ENCODE data around the gene ACKR2. TPM values are rescaled to one million over a fixed set of nuclear protein-coding genes. Genes with fewer than 3 reads are reported as not detected.

The ACKR2 gene
- polyA plus RNA-seq, 1 donor from 2014 or later: not detected

DNA sequence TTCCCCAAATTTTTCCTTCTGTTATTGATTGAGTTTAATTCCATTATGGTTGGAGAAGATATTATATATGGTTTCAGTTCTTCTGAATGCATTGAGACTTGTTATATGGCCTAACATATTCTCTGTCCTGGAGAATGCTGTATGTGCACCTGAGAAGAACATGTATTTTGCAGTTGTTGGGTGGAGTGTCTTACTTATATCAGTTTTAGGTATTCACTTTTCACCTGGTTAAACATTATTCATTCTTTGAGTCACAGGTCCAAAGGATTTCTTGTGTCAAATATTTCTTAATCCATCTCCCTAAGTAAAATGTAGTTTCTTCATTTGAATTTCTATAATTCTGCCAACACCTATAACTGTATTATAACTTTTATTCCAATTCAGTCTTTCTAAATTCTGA lies 17.8 kb downstream of the ACKR2 start:
- Histone ChIP-seq H3K9me2 (ENCODE audit: insufficient read depth, low read length) (no peaks in the 10 kb centered on the region), H4K20me1 (ENCODE audit: insufficient read depth) (no peaks in the 10 kb centered on the region), H3K9me3 (ENCODE audit: low read length) (no peaks in the 10 kb centered on the region), H2AFZ (ENCODE audit: low read depth, low read length) (no peak overlapping the region), H3F3A (ENCODE audit: insufficient read depth, low read length, poor library complexity, severe bottlenecking) (no peaks in the 10 kb centered on the region), H3K9ac (ENCODE audit: low read length) (no peak overlapping the region), H3K27ac (ENCODE audit: low read length) (no peak overlapping the region), H3K4me2 (ENCODE audit: low read length) (no peak overlapping the region), H3K4me3 (ENCODE audit: low read length) (no peak overlapping the region), H3K27me3 (ENCODE audit: insufficient read depth, low read depth, low read length) (no peaks in the 10 kb centered on the region), H3K36me3 (ENCODE audit: insufficient read depth, low read length) (no peaks in the 10 kb centered on the region), H3K79me2 (replicated peaks; ENCODE audit: insufficient read depth, low read length) (no peaks in the 10 kb centered on the region)
- TF ChIP-seq MXI1 (conservative IDR thresholded peaks at IDR 0.05; ENCODE audit: poor library complexity, severe bottlenecking) (no peak), POLR2AphosphoS5 (IDR thresholded peaks at IDR 0.05) (no peak), CTCF (IDR thresholded peaks at IDR 0.05; ENCODE audit: poor library complexity, severe bottlenecking) (no peak), TAF1 (IDR thresholded peaks at IDR 0.05; ENCODE audit: low read depth) (no peak), SMC3 (conservative IDR thresholded peaks at IDR 0.05; ENCODE audit: poor library complexity) (no peak), REST (IDR thresholded peaks at IDR 0.05; ENCODE audit: borderline replicate concordance) (no peak), RAD21 (conservative IDR thresholded peaks at IDR 0.05) (no peak), EZH2 (IDR thresholded peaks at IDR 0.05; ENCODE audit: borderline replicate concordance, insufficient read depth, low read length, poor library complexity, severe bottlenecking) (no peak), EP300 (conservative IDR thresholded peaks at IDR 0.05; ENCODE audit: poor library complexity, severe bottlenecking) (no peak)

DNA sequence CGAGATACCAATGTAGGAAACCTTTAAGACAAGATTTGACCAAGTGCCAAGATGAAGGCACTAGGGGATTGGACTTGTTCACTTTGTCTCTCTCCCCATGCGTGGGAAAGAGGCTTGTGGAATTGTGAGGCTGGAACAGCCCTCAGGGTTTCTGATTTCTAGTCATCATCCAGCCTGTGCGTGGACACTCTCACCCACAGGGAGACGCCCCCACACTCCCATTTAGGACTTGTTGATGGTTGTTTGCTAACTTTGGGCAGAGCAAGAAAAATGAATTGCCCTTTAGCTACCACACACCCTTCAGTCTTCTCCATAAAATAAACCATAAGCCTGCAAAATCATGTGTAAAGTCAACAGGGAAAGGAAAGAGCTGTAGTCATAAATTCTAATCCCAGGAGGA lies 18.4 kb downstream of the ACKR2 start:
- no peaks in the 10 kb centered on the region for H3F3A ChIP-seq (ENCODE audit: insufficient read depth, low read length, poor library complexity, severe bottlenecking)
- no peak overlapping the region for H2AFZ ChIP-seq (ENCODE audit: low read depth, low read length)
- H3K9ac ChIP-seq (ENCODE audit: low read length): no peak overlapping the region
- H3K9me2 ChIP-seq (ENCODE audit: insufficient read depth, low read length): no peaks in the 10 kb centered on the region
- H3K27ac ChIP-seq (ENCODE audit: low read length): no peak overlapping the region
- no peak for TF ChIP-seq MXI1 (conservative IDR thresholded peaks at IDR 0.05; ENCODE audit: poor library complexity, severe bottlenecking)
- no peak for TF ChIP-seq REST (IDR thresholded peaks at IDR 0.05; ENCODE audit: borderline replicate concordance)
- no peak for TF ChIP-seq EZH2 (IDR thresholded peaks at IDR 0.05; ENCODE audit: borderline replicate concordance, insufficient read depth, low read length, poor library complexity, severe bottlenecking)
- TF ChIP-seq POLR2AphosphoS5 (IDR thresholded peaks at IDR 0.05): no peak
- TF ChIP-seq EP300 (conservative IDR thresholded peaks at IDR 0.05; ENCODE audit: poor library complexity, severe bottlenecking): no peak
- no peak for TF ChIP-seq RAD21 (conservative IDR thresholded peaks at IDR 0.05)
- no peak for TF ChIP-seq TAF1 (IDR thresholded peaks at IDR 0.05; ENCODE audit: low read depth)
- TF ChIP-seq CTCF (IDR thresholded peaks at IDR 0.05; ENCODE audit: poor library complexity, severe bottlenecking): no peak
- no peak for TF ChIP-seq SMC3 (conservative IDR thresholded peaks at IDR 0.05; ENCODE audit: poor library complexity)
- no peaks in the 10 kb centered on the region for H3K27me3 ChIP-seq (ENCODE audit: insufficient read depth, low read depth, low read length)
- no peaks in the 10 kb centered on the region for H3K36me3 ChIP-seq (ENCODE audit: insufficient read depth, low read length)
- no peak overlapping the region for H3K4me3 ChIP-seq (ENCODE audit: low read length)
- H4K20me1 ChIP-seq (ENCODE audit: insufficient read depth): no peaks in the 10 kb centered on the region
- no peaks in the 10 kb centered on the region for H3K9me3 ChIP-seq (ENCODE audit: low read length)
- H3K4me2 ChIP-seq (ENCODE audit: low read length): no peak overlapping the region
- no peaks in the 10 kb centered on the region for H3K79me2 ChIP-seq (replicated peaks; ENCODE audit: insufficient read depth, low read length)

Measured in neural cell (in vitro differentiated cells).